Epithelial cell of prostate (primary cell): ENCODE data around the gene NTNG2.

ENCODE experiments used
- DNase-seq: peaks from one replicate; pipeline ENCODE4 v3.0.0-alpha.2; 2011; ENCODE audit warnings: low read depth, low spot score
- H3K27ac ChIP-seq: fragments of 450-650 bp; 2 replicates; pipeline ENCODE4 v1.5.1; 2017; ENCODE audit warnings: mild to moderate bottlenecking

The NTNG2 gene

DNA sequence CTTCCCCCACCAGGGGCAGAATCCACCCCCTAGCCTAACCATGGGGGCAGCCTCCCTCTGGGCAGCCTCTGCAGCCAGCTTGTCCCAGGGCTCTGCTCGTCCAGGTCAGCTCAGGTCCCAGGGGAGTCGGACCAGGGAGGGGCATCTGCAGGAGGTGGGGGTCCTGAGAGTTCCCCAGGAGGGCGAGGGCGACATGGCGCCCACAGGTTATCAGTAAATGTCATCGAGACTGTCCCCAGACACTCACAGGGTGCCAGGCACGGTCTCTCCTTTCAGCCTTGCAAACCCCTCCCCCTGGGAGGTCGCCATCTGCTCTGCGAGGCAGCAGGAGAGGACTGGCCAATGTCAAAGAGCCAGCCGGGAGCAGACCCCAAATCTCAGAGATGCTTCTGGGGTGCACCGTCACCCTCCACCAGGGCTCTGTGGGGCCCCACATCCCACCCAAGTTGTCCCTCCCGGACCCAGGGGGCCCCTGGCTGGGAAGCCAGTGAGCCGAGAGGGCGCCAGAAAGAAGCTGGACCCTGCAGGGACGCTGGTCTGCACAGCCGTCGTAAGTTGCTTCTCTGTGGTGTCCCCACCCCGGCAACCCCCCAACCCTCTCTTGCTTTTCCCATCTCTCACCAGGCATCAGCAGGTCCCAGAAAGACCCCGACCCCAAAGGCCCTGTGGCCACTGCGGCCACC, 69.3 kb downstream of the NTNG2 start:
- H3K27ac ChIP-seq: no peak overlapping the region
- no peak for DNase-seq

DNA sequence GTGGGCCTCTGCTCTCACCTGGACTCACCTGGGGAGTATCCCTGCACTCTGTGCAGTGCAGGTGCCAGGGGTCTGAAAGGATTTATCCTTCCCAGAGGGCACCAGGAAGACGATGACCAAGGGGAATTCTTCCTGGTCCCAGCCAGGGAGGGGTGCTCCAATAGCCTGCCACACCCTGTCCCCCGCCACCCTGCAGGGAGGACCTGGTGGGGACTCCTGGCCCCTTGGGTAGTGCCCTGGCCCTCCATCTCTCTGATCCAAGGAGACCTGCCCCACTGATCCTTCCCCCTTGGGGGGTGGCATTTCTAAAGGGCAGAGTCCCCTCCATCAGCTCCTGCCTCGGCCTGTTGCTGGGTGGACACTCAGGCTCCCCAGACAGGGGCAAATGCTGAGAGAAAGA, 70.7 kb downstream of the NTNG2 start:
- DNase-seq: no peak
- H3K27ac ChIP-seq: no peak overlapping the region

DNA sequence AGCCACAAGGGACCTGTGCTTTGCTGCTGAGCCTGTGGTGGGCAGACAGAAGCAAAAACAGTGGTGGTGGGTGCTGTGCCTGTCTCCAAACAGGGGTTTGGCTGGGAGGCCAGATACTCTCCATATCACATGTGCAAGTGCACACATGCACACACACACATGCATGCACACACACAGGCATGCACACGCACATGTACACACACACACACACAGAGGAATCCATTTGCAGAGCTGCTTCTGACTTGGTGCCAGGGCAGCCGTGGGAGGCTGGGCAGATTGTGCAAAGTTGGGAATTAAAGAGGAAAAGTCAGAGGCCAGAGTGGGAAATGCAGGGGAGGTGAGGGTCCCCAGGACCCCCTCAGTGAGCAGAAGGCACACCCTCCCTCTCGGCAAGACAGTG, 71.3 kb downstream of the NTNG2 start:
- no peak for DNase-seq
- no peak overlapping the region for H3K27ac ChIP-seq

DNA sequence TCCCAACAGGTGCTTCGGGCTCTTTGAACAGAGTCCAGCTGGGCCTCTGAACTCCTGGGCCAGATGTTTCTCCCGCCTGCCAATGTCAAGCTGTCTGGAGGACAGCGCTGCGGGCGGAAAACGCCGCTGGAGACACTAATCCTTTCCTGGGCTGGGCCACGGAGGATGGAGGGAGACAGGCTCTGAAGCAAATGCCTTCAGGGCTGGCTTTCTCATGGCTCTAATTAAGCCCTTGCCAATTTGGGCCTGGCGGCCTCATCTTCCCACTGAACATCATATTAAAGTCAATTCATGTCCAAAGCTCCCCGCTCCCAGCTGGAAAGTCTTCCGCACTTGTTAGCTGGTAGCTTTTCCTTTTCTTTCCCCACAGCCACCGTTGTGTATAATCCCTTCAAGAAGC, 72.7 kb downstream of the NTNG2 start:
- no peak for DNase-seq
- no peak overlapping the region for H3K27ac ChIP-seq

DNA sequence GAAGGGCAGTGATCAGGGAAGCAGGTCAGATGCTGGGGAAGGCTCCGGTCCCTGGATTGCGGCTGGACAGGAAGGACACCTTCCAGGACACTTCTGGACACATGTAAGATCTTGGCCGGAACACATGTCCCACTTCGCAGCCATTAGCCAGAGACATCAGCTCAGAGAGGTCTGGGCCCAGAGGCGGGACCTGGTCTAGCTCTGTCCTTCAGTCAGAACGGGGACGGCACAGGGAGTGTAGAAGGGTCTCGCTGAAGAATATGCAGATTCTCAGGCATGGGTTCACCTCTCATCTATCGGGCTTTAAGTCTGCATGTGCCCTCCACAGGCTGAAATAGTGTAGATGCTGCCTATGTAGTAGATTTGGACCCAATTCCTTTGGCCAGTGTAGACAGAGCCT, 73.3 kb downstream of the NTNG2 start:
- no peak for DNase-seq
- H3K27ac ChIP-seq: no peak overlapping the region

DNA sequence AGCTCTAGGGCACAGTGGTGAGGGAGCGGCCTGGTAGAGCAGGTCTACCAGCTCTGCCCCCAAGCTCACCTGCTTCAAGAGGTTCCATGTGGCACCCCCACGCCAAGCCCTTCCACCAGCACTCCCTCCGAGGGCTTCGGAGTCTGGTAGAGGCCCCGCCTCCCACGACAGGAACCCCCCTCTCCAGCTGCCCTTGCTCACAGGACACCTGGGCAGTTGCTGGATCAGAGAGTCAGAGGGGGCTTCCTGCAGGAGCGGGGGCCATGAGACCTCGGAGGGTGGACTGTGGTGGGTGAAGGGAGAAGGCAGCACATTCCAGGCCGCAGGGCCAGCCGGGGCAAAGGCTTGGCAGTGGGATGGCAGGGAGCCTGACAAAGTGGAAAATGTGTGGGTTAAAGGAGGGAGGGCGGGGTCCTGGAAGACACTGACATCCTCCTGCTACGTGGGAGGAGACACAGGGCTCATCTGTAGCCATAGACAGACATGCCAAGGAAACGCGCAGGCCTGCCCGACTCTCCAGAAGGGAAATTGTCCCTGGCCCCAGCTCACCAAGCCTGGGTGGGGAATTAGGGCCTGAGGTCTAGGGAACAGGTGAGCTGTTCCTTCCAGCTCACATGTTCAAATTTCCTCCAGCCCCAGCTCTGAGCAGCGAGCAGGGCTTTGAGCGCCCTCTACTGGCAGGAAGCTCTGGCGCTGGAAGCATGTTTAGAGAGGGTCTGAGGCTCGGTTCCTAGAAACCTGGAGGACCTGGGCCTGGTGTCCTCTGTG, 74.2 kb downstream of the NTNG2 start:
- no peak overlapping the region for H3K27ac ChIP-seq
- DNase-seq: peak; percentile 18

DNA sequence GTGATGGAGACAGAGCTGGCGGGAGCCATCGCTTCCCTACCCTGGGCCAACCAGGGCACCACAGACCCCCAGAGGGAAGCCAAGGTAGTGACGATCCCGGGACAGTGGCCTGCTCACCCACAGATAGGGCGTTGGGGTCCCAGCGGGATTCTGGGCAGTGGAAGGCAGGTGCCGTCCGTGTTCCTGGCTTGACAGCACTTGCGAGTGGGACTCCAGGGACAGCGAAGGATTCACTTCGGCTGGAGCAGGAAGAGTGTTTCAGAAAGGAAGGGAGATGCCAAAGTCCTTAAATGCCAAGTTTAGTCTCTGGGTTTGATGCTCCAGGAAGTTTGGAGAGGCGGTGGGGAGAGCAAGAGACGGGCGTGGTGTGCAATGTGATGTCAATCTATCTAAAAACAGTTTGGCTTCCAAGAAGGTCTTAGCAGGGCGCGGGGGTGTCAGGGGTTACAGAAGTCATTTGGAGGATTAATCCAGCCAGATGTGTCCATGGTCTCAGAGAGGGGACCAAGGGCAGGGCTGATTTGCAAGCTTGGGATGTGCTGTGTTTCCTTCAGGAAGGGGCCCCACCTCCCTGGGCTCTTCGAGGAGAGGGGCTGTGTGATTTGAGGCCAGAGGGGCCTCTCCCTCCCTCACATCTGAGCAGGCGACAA, 74.9 kb downstream of the NTNG2 start:
- DNase-seq: no peak
- H3K27ac ChIP-seq: no peak overlapping the region

DNA sequence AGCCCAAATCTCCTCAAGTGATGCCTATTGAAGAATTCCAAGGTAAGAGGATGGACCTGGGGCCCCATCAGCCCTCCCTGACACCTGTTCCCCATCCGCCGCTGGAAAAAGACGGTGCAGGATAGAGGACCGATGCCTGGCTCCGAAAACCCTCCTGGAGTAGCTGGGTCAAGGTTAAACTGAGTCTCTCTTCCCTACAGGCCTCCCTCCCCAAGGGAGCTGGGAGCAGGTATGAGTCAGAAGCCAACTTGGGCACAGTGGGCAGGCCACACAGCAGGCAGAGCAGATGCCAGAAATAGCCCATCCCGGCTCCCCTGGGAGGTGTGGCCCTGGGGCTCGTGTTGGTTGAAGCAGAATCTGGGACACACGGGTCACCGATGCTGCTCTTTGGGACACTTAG, 75.6 kb downstream of the NTNG2 start:
- DNase-seq: no peak
- no peak overlapping the region for H3K27ac ChIP-seq

DNA sequence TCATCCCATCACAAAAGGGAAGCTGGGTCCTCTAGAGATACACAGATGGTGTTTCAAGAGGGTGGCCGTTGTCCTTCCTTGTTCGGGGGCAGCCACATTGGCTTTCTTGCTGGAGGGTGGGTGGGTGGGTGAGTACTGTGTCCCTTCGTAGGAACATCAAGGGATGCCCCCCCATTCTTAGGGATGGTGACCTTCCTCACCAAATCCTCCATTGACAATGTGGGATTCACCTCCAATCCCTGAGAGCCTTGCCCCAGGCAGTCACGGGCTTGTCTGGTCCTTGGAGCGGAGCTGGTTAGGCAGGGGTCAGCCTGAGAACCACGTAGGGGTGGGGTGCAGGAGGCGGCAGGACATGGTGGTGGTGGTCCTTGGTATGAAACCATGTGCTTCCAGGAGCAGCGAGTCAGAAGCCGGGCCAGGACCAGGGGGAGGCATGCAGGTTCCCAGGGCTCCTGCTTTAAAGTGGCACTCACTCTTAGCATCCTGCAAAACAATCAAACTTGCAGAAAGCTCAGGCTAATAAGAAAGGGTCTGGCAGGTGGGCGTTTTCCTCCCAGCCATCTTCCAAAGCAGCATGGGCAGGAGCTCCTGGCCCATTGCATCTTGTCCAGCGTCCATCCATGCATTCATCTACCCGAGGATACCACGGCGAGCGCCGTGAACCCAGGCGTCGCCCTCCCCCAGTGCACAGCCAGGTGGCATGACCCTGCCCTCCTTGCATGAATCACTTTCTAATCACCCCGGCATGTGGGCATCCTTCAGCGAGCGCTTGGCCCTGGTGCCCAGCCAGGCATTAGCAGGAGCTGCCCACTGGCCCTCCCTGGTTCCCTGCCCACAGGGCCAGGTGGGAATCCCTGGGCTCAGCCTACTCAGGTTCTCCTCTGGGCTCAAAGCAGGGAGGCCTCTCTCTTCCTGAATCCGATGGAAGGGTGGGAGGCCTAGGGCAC, 76.4 kb downstream of the NTNG2 start:
- DNase-seq: no peak

DNA sequence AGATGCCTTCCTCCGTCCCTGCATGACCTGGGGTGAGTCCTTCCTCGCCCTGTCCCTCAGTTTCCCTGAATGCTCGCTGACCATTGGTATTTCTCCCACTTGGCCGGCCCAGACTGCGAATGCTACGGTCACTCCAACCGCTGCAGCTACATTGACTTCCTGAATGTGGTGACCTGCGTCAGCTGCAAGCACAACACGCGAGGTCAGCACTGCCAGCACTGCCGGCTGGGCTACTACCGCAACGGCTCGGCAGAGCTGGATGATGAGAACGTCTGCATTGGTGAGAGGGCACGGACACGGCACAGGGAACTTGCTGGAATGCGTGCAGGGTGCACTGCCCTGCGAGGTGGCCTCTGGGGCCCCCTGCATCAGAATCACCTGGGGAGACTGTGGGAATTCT, 77.1 kb downstream of the NTNG2 start:
- no peak for DNase-seq
- no peak overlapping the region for H3K27ac ChIP-seq

More for the DNA sequence above, 76.4 kb downstream of the NTNG2 start:
- no peak overlapping the region for H3K27ac ChIP-seq

DNA sequence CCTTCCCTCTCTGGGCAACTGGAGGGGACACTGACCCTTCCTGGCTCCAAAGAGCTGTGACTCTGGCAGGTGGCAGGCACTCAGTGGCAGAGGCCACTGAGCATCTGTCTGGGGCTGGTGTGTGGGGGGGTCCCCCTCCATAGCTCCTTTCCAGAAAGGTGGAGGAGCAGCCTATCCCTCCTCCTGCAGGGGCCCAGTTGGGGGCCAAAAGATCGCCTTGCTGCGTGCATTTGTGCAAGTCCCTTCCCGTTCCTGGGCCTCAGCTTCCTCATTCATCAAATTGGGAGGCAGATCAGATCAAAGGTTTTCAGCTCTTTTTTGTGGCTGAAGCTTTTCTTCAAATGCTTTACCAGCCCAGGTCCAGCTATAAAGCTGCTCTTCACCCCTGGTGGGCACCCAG, 77.7 kb downstream of the NTNG2 start:
- DNase-seq: no peak
- no peak overlapping the region for H3K27ac ChIP-seq

DNA sequence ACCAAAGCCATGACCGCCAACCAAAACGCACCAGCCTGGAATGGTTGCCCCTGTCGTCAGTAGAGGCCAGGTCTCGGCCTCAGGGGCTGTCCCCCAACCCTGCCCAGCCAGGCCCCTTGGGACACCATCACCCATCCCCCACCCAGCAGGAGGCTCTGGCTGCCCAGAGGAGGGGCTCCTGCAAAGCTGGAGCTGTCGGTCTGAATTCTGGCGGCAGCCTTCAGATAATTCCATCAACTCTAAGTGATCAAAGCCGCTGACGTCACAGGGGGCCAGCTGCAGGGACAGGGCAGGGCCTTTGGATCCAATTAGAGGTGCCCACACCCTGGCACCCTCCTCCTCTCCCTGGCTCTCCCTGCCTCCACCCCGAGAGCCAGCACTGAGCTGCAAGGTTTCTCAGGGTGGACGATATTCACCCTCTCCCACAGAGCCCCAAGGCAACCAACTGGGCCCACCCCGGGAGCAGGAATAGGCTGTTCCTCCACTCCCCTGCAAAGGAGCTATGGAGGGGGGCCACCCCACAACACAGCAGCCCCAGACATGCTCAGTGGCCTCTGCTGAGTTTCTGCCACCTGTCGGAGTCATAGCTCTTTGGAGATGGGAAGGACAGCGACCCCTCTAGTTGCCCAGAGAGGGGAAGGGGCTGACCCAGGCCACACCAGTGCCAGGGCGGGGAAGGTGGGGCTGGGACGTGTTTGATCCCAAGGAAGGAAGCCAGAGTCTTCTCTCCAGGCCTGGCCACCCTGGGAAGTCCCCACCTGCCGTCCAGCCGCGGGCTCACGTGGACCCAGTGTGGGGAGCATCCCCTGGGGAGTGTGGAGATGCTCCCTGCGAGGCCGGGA, 78.4 kb downstream of the NTNG2 start:
- DNase-seq: no peak
- no peak overlapping the region for H3K27ac ChIP-seq

DNA sequence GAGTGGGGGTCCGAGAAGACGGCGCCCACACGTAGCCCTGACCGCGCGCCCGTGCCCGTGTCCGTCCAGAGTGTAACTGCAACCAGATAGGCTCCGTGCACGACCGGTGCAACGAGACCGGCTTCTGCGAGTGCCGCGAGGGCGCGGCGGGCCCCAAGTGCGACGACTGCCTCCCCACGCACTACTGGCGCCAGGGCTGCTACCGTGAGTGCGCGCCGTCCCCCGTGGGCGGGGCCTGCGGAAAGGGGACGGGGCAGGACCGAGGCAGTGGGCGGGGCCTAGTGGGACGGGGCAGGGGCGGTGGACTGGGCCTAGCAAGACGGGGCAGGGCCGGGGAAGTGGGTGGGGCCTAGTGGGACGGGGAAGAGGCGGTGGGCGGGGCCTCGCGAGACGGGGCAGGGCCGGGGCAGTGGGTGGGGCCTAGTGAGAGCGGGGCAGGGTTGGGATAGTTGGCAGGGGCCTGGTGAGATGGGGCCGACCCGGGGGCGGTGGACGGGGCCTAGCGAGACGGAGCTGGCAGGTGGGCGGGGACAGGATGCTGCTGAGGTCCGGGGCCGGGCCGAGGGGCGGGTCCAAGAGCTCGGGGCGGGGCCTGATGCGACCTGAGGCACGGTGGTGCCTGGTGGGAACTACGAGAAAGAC, 79.1 kb downstream of the NTNG2 start:
- DNase-seq: peak; percentile 29
- H3K27ac ChIP-seq: no peak overlapping the region

DNA sequence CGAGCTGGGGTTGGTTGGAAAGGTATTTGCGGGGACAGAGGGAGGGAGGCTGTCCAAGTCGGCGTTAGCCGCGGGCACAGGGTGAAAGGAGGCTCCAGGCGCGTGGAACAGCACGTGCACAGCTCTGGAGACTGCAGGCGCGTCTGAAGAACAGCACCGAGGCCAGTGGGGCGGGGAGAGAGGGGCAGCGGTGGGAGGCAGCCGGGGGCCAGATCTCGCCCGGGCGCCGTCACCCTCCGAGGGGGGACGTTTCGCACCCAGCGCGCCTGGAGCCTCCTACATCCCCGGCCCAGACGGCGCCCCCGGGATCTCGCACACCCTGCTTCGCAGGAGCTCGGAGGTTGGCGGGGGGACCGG, 79.6 kb downstream of the NTNG2 start:
- DNase-seq: no peak
- no peak overlapping the region for H3K27ac ChIP-seq

DNA sequence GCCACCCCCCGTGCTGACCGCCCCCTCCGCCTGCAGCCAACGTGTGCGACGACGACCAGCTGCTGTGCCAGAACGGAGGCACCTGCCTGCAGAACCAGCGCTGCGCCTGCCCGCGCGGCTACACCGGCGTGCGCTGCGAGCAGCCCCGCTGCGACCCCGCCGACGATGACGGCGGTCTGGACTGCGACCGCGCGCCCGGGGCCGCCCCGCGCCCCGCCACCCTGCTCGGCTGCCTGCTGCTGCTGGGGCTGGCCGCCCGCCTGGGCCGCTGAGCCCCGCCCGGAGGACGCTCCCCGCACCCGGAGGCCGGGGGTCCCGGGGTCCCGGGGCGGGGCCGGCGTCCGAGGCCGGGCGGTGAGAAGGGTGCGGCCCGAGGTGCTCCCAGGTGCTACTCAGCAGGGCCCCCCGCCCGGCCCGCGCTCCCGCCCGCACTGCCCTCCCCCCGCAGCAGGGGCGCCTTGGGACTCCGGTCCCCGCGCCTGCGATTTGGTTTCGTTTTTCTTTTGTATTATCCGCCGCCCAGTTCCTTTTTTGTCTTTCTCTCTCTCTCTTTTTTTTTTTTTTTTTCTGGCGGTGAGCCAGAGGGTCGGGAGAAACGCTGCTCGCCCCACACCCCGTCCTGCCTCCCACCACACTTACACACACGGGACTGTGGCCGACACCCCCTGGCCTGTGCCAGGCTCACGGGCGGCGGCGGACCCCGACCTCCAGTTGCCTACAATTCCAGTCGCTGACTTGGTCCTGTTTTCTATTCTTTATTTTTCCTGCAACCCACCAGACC, 80.2 kb downstream of the NTNG2 start:
- no peak for DNase-seq
- no peak overlapping the region for H3K27ac ChIP-seq

DNA sequence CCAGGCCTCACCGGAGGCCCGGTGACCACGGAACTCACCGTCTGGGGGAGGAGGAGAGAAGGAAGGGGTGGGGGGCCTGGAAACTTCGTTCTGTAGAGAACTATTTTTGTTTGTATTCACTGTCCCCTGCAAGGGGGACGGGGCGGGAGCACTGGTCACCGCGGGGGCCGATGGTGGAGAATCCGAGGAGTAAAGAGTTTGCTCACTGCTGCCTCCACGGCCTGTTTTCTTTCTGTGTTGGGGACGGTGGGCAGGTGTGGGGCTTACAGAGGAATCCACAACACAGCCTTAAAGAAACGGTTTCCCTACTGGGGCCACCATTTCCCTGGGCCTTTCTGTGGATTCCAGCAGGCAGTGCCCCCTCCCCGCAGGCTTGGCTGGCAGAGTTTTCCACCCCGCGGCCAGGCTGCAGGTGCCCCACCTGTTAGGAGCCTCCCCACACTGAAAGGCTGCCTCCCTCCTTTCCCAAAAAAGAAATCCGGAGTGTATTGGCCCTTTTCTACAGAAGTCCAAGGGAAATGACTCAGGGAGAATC, 80.8 kb downstream of the NTNG2 start:
- no peak overlapping the region for H3K27ac ChIP-seq
- no peak for DNase-seq

DNA sequence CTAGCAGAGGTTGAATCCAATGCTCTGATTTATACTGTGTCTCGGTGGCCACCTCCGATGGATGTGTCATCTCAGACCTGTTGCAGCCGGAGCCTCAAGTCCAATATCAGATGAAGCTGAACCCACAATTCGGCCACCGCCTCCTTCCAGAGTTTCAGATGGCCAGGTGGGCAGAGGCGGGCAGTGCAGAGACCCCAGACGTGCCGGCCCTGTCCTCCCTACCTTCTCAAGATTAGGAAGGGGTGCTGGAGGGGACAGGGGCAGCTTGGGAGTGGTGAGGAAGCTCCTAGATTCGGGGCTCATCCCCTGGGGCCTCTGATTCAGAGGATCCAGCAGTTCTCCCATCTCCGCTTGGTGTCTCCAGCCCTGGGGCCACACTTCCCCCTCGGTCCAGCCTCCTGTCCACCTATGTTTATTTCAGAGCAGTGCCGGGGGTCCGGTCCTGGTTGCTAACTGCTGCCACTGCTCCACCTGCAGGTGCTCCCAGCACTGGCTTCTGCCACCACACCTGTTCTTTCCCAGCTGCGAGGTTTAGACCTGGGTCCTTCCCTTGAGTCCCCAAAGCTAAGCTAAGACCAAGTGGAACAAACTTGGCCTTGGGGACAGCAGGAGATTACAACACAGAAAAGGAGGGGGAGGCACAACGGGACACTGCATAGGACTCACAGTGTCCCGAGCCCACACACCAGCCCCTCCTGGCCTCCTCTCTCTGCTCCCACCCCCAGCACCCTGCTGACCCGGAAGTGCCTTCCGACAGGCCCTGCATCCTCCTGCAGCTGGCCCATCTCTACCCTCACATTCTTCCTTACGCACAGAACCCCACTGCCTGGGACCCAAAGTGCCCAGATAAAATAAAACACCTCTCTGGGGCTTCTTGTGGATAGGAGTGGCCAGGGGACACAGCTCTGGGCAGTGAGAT, 81.6 kb downstream of the NTNG2 start:
- H3K27ac ChIP-seq: no peak overlapping the region
- no peak for DNase-seq
